ENCODE measurements around the gene HDGFL3.

GRCh38 chr15:83250781-83251180, 43.2 kb upstream of the HDGFL3 start:
- no peak for TF ChIP-seq CTCF (IDR thresholded peaks at IDR 0.05 in 2 of 3, conservative IDR thresholded peaks at IDR 0.05 in 1 of 3; ENCODE audit: insufficient read depth in 2 of 3, low read depth in 1 of 3, low read length in 3 of 3)
- TF ChIP-seq TAF1 (IDR thresholded peaks at IDR 0.05; ENCODE audit: control insufficient read depth, extremely low read depth, insufficient read depth, low read length, severe bottlenecking), result no peak
- TF ChIP-seq PHF8 (IDR thresholded peaks at IDR 0.05; ENCODE audit: borderline replicate concordance, low read length), result no peak
- no peak for TF ChIP-seq ARNT (IDR thresholded peaks at IDR 0.05)
- TF ChIP-seq, protein P1, sequence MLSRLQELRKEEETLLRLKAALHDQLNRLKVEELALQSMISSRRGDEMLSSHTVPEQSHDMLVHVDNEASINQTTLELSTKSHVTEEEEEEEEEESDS (CRISPR knock-in tag; IDR thresholded peaks at IDR 0.05), result no peak
- no peak for TF ChIP-seq RAD51 (IDR thresholded peaks at IDR 0.05; ENCODE audit: borderline replicate concordance, low read depth)
- no peak for TF ChIP-seq ZFX (CRISPR knock-in tag; IDR thresholded peaks at IDR 0.05)
- no peak for TF ChIP-seq STAT6 (CRISPR knock-in tag; IDR thresholded peaks at IDR 0.05)
- TF ChIP-seq, protein P2, sequence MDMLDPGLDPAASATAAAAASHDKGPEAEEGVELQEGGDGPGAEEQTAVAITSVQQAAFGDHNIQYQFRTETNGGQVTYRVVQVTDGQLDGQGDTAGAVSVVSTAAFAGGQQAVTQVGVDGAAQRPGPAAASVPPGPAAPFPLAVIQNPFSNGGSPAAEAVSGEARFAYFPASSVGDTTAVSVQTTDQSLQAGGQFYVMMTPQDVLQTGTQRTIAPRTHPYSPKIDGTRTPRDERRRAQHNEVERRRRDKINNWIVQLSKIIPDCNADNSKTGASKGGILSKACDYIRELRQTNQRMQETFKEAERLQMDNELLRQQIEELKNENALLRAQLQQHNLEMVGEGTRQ (CRISPR knock-in tag; IDR thresholded peaks at IDR 0.05), result no peak
- TF ChIP-seq EP300 (IDR thresholded peaks at IDR 0.05; ENCODE audit: low read length), result no peak
- no peak for TF ChIP-seq GATA2 (CRISPR knock-in tag; IDR thresholded peaks at IDR 0.05)
- no peak for TF ChIP-seq SIX5 (IDR thresholded peaks at IDR 0.05; ENCODE audit: borderline replicate concordance in 1 of 2, insufficient read depth in 1 of 2, low read depth in 1 of 2, low read length in 2 of 2)
